SK-N-SH (cell line): ENCODE data around the gene SERBP1. TPM values are rescaled to one million over a fixed set of nuclear protein-coding genes. Genes with fewer than 3 reads are reported as not detected.

Experiments
- CTCF ChIA-PET: fragments of 300-600, 350-600 bp; formaldehyde crosslinking; extraction: SDS; loops from one replicate; lab custom pipeline; 2021; lab: Yijun Ruan, JAX
- POLR2A ChIA-PET: fragments of 350-600 bp; sonication (Branson Sonifier 250); formaldehyde crosslinking; extraction: SDS; loops from one replicate; lab custom pipeline; 2020; ENCODE audit warnings: antibody characterized with exemption, inconsistent platforms; lab: Yijun Ruan, JAX
- DNase-seq: peaks from one replicate; pipeline ENCODE4 v3.0.0; 2012
- H2AFZ ChIP-seq: fragments of 200-600 bp; sonication (generic); 2 replicates; pipeline ENCODE4 v1.8.1; 2016; ENCODE audit warnings: antibody characterized with exemption, mild to moderate bottlenecking, low read depth
- H3F3A ChIP-seq: fragments of 200-600 bp; sonication (generic); replicated peaks from 2 replicates; pipeline ENCODE3; 2016; ENCODE audit warnings: antibody characterized with exemption, mild to moderate bottlenecking; ENCODE audit not compliant: insufficient read depth
- H3K27ac ChIP-seq, 2 experiments: fragments of 200-500 bp in 1 of 2; fragments of 200-600 bp in 1 of 2; sonication (Bioruptor generic) in 1 of 2; sonication (generic), shearing (Covaris generic) in 1 of 2; 2 replicates each; pipeline versions ENCODE4 v1.5.1 to v1.6.1; 2014 to 2016; ENCODE audit warnings: low read depth in 2 of 2, inconsistent platforms in 1 of 2, low read length in 1 of 2, mild to moderate bottlenecking in 1 of 2, mixed read lengths in 1 of 2
- H3K27me3 ChIP-seq: fragments of 200-600 bp; sonication (generic), shearing (Covaris generic); 2 replicates; pipeline ENCODE4 v1.6.1; 2016; ENCODE audit warnings: mixed run types; ENCODE audit not compliant: insufficient read depth
- H3K36me3 ChIP-seq, 2 experiments: fragments of 200-500 bp in 1 of 2; fragments of 200-600 bp in 1 of 2; sonication (Bioruptor generic) in 1 of 2; sonication (generic) in 1 of 2; replicated peaks in 1 of 2; 2 replicates each; pipeline versions ENCODE3 to v1.5.1; 2014 to 2016; ENCODE audit warnings: low read length in 1 of 2, mild to moderate bottlenecking in 1 of 2; ENCODE audit not compliant: insufficient read depth in 2 of 2, control insufficient read depth in 1 of 2
- H3K4me1 ChIP-seq, 2 experiments: fragments of 200-500 bp in 1 of 2; fragments of 200-600 bp in 1 of 2; sonication (Bioruptor generic) in 1 of 2; sonication (generic), shearing (Covaris generic) in 1 of 2; 2 replicates each; pipeline versions ENCODE4 v1.5.1 to v1.6.1; 2014 to 2016; ENCODE audit warnings: low read depth in 1 of 2, low read length in 1 of 2, mixed run types in 1 of 2; ENCODE audit not compliant: insufficient read depth in 2 of 2, control insufficient read depth in 1 of 2
- H3K4me2 ChIP-seq: fragments of 200-600 bp; sonication (generic), shearing (Covaris generic); 2 replicates; pipeline ENCODE4 v1.6.1; 2017; ENCODE audit warnings: mixed run types
- H3K4me3 ChIP-seq, 2 experiments: fragments of 200-500 bp in 1 of 2; fragments of 200-600 bp in 1 of 2; sonication (Bioruptor generic) in 1 of 2; sonication (generic), shearing (Covaris generic) in 1 of 2; 2 replicates each; pipeline versions ENCODE4 v1.5.1 to v1.8.1; 2014 to 2016; ENCODE audit warnings: low read depth in 2 of 2, inconsistent platforms in 1 of 2, low read length in 1 of 2, mild to moderate bottlenecking in 1 of 2, mixed read lengths in 1 of 2, moderate library complexity in 1 of 2
- H3K79me2 ChIP-seq: fragments of 200-600 bp; sonication (generic); 2 replicates; pipeline ENCODE4 v1.8.1; 2017; ENCODE audit warnings: mild to moderate bottlenecking; ENCODE audit not compliant: insufficient read depth
- H3K9ac ChIP-seq: fragments of 200-600 bp; sonication (generic); 2 replicates; pipeline ENCODE4 v1.6.1; 2017; ENCODE audit warnings: mixed run types
- H3K9me2 ChIP-seq: fragments of 200-600 bp; sonication (generic); 2 replicates; pipeline ENCODE4 v1.6.1; 2017; ENCODE audit warnings: mixed run types
- H3K9me3 ChIP-seq: fragments of 200-600 bp; sonication (generic); 2 replicates; pipeline ENCODE4 v1.6.1; 2017; ENCODE audit warnings: mixed run types, mild to moderate bottlenecking, moderate library complexity
- H4K20me1 ChIP-seq: fragments of 200-600 bp; sonication (generic); 2 replicates; pipeline ENCODE4 v1.6.1; 2017; ENCODE audit warnings: mild to moderate bottlenecking, mixed run types; ENCODE audit not compliant: insufficient read depth
- ELF1 ChIP-seq: IDR thresholded peaks from 2 replicates; pipeline ENCODE4 v1.4.0; 2012
- FOSL2 ChIP-seq: IDR thresholded peaks from 2 replicates; pipeline ENCODE4 v1.4.0; 2012; ENCODE audit warnings: low read depth, mild to moderate bottlenecking, moderate library complexity, borderline replicate concordance
- JUND ChIP-seq: IDR thresholded peaks from 2 replicates; pipeline ENCODE4 v1.4.0; 2012
- MXI1 ChIP-seq: IDR thresholded peaks from 2 replicates; pipeline ENCODE4 v1.6.1; 2012; ENCODE audit warnings: mild to moderate bottlenecking, low read depth, low read length, improper control_type of control experiment
- NRF1 ChIP-seq: IDR thresholded peaks from 2 replicates; pipeline ENCODE4 v1.6.1; 2012; ENCODE audit warnings: low read depth, mild to moderate bottlenecking, low read length
- RAD21 ChIP-seq: IDR thresholded peaks from 2 replicates; pipeline ENCODE4 v1.6.1; 2012; ENCODE audit warnings: mild to moderate bottlenecking, low read length
- RCOR1 ChIP-seq: fragments of 150-350 bp; IDR thresholded peaks from 2 replicates; pipeline ENCODE4 v1.6.1; 2017; ENCODE audit warnings: antibody characterized with exemption, low read length
- TCF12 ChIP-seq: IDR thresholded peaks from 2 replicates; pipeline ENCODE4 v1.4.0; 2012
- WGBS: methylation state at CpG from one replicate; pipeline ENCODE4 v1.1.6; 2017; ENCODE audit warnings: low lambda C conversion rate; 5-methylcytosine and 5-hydroxymethylcytosine counted together
- polyA plus RNA-seq, 3 experiments: library from polyadenylated mRNA; depleted of rRNA; stranded (reverse); fragments of >200 nt; gene quantifications; 2 replicates each; pipeline ENCODE4 v1.2.3, GENCODE V29; 2012
- TF ChIP-seq, protein P1 (sequence below): IDR thresholded peaks from 2 replicates; pipeline ENCODE4 v1.6.1; 2012; ENCODE audit warnings: mild to moderate bottlenecking, low read depth, low read length, moderate library complexity
- TF ChIP-seq, protein P2 (sequence below): IDR thresholded peaks from 2 replicates; pipeline ENCODE4; 2012
- TF ChIP-seq, protein P3 (sequence below): fragments of 200-600 bp; sonication (generic); IDR thresholded peaks from 2 replicates; pipeline ENCODE4 v1.6.1; 2017; ENCODE audit warnings: antibody characterized with exemption, mild to moderate bottlenecking, moderate library complexity
- TF ChIP-seq, protein P4 (sequence below): fragments of 150-350 bp; IDR thresholded peaks from 2 replicates; pipeline ENCODE4 v1.6.1; 2017; ENCODE audit warnings: antibody characterized with exemption, low read length, low read depth, borderline replicate concordance
- TF ChIP-seq, protein P5 (sequence below): IDR thresholded peaks from 2 replicates; pipeline ENCODE4 v1.4.0; 2012; ENCODE audit warnings: low read depth, borderline replicate concordance

SERBP1 gene
- polyA plus RNA-seq, 1 of the 3 experiments (the other 2 are of a cell fraction): 194 TPM

DNA sequence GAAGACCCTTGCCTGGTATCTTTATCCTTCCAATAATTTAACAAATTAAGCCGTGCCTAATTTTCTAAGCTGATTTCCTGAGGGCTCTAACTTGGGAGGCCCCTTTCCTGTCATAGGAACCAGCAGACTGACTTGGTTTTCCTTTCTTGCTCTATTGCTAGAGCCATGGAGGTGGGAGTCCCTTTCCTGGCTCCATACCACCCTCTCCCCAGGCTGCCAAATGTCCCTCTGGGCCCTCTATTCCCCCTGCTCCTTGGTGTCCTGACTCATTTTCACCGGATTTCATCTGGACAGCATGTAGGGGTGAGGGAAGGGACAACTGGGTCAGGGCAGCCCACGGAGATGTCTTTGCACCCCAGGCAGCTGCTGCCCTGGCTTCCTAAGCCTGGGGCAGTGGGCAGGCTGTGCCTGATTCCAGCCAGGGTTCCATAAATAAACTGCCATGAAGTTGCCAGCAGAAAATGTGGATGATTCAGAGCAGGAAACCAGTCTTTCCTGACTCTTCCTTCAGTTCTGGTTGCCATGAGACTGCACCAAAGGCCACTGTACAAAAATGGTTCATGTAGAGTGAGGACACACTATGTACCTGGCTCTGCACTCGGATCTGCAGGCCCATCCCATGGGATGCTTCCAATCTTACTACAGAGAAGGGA is 38.0 kb upstream of the SERBP1 start:
- no peaks in the 10 kb centered on the region for H4K20me1 ChIP-seq
- ChIA-PET CTCF (no interaction called here), POLR2A (no interaction called here)
- peak overlapping the region; percentile 42 for H3K4me2 ChIP-seq
- H3K4me3 ChIP-seq: no peak overlapping the region
- H3K9ac ChIP-seq: no peak overlapping the region
- H3K9me3 ChIP-seq: no peaks in the 10 kb centered on the region
- peaks cover 6 to 9% of the 10 kb centered on the region in 2 experiments; a peak in 3 of 4 replicates for H3K4me1 ChIP-seq
- 37% methylated on average over 4 of the region's 4 CpGs for WGBS
- peak overlapping the region; percentile 69 for H2AFZ ChIP-seq
- no peaks in the 10 kb centered on the region for H3K27me3 ChIP-seq
- no peaks in the 10 kb centered on the region for H3F3A ChIP-seq
- TF ChIP-seq NRF1 (no peak), ELF1 (no peak), RAD21 (no peak), RCOR1 (no peak), TCF12 (peak; percentile 12; the same call in 1 of the 2 replicates), MXI1 (no peak), FOSL2 (peak; percentile 10; the same call in 1 of the 2 replicates), JUND (no peak)
- TF ChIP-seq, protein P1, sequence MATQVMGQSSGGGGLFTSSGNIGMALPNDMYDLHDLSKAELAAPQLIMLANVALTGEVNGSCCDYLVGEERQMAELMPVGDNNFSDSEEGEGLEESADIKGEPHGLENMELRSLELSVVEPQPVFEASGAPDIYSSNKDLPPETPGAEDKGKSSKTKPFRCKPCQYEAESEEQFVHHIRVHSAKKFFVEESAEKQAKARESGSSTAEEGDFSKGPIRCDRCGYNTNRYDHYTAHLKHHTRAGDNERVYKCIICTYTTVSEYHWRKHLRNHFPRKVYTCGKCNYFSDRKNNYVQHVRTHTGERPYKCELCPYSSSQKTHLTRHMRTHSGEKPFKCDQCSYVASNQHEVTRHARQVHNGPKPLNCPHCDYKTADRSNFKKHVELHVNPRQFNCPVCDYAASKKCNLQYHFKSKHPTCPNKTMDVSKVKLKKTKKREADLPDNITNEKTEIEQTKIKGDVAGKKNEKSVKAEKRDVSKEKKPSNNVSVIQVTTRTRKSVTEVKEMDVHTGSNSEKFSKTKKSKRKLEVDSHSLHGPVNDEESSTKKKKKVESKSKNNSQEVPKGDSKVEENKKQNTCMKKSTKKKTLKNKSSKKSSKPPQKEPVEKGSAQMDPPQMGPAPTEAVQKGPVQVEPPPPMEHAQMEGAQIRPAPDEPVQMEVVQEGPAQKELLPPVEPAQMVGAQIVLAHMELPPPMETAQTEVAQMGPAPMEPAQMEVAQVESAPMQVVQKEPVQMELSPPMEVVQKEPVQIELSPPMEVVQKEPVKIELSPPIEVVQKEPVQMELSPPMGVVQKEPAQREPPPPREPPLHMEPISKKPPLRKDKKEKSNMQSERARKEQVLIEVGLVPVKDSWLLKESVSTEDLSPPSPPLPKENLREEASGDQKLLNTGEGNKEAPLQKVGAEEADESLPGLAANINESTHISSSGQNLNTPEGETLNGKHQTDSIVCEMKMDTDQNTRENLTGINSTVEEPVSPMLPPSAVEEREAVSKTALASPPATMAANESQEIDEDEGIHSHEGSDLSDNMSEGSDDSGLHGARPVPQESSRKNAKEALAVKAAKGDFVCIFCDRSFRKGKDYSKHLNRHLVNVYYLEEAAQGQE: no peak
- TF ChIP-seq, protein P2, sequence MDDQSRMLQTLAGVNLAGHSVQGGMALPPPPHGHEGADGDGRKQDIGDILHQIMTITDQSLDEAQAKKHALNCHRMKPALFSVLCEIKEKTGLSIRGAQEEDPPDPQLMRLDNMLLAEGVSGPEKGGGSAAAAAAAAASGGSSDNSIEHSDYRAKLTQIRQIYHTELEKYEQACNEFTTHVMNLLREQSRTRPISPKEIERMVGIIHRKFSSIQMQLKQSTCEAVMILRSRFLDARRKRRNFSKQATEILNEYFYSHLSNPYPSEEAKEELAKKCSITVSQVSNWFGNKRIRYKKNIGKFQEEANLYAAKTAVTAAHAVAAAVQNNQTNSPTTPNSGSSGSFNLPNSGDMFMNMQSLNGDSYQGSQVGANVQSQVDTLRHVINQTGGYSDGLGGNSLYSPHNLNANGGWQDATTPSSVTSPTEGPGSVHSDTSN: peak; percentile 31; the same call in 1 of the 2 replicates
- TF ChIP-seq, protein P3, sequence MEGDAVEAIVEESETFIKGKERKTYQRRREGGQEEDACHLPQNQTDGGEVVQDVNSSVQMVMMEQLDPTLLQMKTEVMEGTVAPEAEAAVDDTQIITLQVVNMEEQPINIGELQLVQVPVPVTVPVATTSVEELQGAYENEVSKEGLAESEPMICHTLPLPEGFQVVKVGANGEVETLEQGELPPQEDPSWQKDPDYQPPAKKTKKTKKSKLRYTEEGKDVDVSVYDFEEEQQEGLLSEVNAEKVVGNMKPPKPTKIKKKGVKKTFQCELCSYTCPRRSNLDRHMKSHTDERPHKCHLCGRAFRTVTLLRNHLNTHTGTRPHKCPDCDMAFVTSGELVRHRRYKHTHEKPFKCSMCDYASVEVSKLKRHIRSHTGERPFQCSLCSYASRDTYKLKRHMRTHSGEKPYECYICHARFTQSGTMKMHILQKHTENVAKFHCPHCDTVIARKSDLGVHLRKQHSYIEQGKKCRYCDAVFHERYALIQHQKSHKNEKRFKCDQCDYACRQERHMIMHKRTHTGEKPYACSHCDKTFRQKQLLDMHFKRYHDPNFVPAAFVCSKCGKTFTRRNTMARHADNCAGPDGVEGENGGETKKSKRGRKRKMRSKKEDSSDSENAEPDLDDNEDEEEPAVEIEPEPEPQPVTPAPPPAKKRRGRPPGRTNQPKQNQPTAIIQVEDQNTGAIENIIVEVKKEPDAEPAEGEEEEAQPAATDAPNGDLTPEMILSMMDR: no peak
- TF ChIP-seq, protein P4, sequence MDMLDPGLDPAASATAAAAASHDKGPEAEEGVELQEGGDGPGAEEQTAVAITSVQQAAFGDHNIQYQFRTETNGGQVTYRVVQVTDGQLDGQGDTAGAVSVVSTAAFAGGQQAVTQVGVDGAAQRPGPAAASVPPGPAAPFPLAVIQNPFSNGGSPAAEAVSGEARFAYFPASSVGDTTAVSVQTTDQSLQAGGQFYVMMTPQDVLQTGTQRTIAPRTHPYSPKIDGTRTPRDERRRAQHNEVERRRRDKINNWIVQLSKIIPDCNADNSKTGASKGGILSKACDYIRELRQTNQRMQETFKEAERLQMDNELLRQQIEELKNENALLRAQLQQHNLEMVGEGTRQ: no peak
- TF ChIP-seq, protein P5, sequence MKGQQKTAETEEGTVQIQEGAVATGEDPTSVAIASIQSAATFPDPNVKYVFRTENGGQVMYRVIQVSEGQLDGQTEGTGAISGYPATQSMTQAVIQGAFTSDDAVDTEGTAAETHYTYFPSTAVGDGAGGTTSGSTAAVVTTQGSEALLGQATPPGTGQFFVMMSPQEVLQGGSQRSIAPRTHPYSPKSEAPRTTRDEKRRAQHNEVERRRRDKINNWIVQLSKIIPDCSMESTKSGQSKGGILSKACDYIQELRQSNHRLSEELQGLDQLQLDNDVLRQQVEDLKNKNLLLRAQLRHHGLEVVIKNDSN: no peak
- H3K27ac ChIP-seq: peak overlapping the region in 1 of 2 experiments; percentile 16; a peak in 1 of 4 replicates
- H3K9me2 ChIP-seq: no peaks in the 10 kb centered on the region
- no peak for DNase-seq
- H3K36me3 ChIP-seq: no peaks in the 10 kb centered on the region
- no peaks in the 10 kb centered on the region for H3K79me2 ChIP-seq
